HCEC 1CT (cell line): ENCODE measurements around the gene ABRAXAS1.
"Not testable (repeated sequence)": the region's sequence is repeated elsewhere in the genome, so short reads cannot be mapped to it uniquely, and the experiment has no call there.

Experiments used
- DNase-seq: peaks from one replicate; pipeline ENCODE4 v3.0.0-alpha.2; 2017

The ABRAXAS1 gene

GRCh38 chr4:83484500-83485461 lies at the start of gene ABRAXAS1:
Gene ABRAXAS1 (minus strand): TSS chr4:83485100. CDS start chr4:83485072, 28 bp downstream.
- DNase-seq = peak; percentile 83

- no peak for DNase-seq
Observed at GRCh38 chr4:83527671-83528070, 42.8 kb upstream of the ABRAXAS1 start.

- no peak for DNase-seq
Observed at GRCh38 chr4:83522239-83522638, 37.3 kb upstream of the ABRAXAS1 start.

GRCh38 chr4:83516042-83516772 lies 31.3 kb upstream of the ABRAXAS1 start:
- DNase-seq = peak; percentile 70

GRCh38 chr4:83510442-83510841 lies 25.5 kb upstream of the ABRAXAS1 start:
- DNase-seq = no peak

- DNase-seq = peak; percentile 35
Observed at GRCh38 chr4:83509156-83509585, 24.3 kb upstream of the ABRAXAS1 start.

GRCh38 chr4:83504996-83505395 lies 20.1 kb upstream of the ABRAXAS1 start:
- DNase-seq = no peak

- no peak for DNase-seq
Observed at GRCh38 chr4:83504503-83504902, 19.6 kb upstream of the ABRAXAS1 start.

GRCh38 chr4:83503974-83504373 lies 19.1 kb upstream of the ABRAXAS1 start:
- DNase-seq = no peak

GRCh38 chr4:83501671-83502070 lies 16.8 kb upstream of the ABRAXAS1 start:
- DNase-seq = not testable (repeated sequence)

- DNase-seq = no peak
Observed at GRCh38 chr4:83498187-83498586, 13.3 kb upstream of the ABRAXAS1 start.

GRCh38 chr4:83496085-83496917 lies 11.4 kb upstream of the ABRAXAS1 start:
- not testable (repeated sequence) for DNase-seq

GRCh38 chr4:83490876-83491450 lies 6.1 kb upstream of the ABRAXAS1 start:
- peak; percentile 27 for DNase-seq

GRCh38 chr4:83489711-83490326 lies 4.9 kb upstream of the ABRAXAS1 start:
- DNase-seq = no peak

- DNase-seq = no peak
Observed at GRCh38 chr4:83486457-83487129, 1.7 kb upstream of the ABRAXAS1 start.

- no peak for DNase-seq
Observed at GRCh38 chr4:83473966-83474365, 10.9 kb downstream of the ABRAXAS1 start.

- DNase-seq = no peak
Observed at GRCh38 chr4:83473423-83473822, 11.5 kb downstream of the ABRAXAS1 start.

- DNase-seq = no peak
Observed at GRCh38 chr4:83456184-83456501, 28.8 kb downstream of the ABRAXAS1 start.

- peak; percentile 92 for DNase-seq
Observed at GRCh38 chr4:83455281-83456183, 29.4 kb downstream of the ABRAXAS1 start, which contains the start of the genes HELQ and MRPS18C. Gene HELQ (minus strand): TSS chr4:83455823. CDS start chr4:83455693, 130 bp downstream. Gene MRPS18C (plus strand): TSS chr4:83456058. CDS start chr4:83456078, 20 bp downstream.

GRCh38 chr4:83454686-83455085 lies 30.2 kb downstream of the ABRAXAS1 start:
- no peak for DNase-seq
